ENCODE data around the gene GASK1A.

GASK1A gene

DNA sequence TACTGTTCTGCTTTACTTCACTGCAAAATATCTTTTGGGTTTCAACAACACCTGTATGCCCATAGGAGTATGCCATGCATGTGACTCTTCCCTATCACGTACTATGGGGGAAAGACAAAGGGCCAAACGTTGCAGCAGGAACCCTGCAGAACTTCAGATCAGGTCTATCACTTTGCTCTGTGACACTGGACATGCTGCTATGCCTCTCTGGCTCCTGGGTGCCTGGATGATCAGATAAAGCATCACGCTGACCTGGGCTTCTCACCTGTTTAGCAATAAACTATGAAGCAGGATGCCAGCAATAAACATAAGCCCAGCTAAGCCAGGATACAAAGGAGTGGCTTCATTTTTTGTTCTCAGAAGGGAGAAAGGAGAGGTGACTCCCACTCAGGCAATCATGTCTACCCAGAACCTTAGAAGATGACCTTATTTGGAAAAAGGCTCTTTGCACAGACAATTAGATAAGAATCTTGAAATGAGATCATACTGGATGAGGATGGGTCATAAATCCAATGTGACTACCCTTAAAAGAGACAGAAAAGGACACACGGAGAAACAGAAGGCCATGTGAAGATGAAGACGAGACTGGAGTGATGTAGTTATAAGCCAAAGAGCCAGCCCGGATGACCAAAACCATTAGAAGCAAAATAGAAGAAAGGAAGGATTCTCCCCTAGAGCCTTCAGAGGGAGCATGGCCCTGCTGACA is 107.5 kb downstream of the GASK1A start:
- no peak for DNase-seq (ENCODE audit: low read depth in 2 of 2)

DNA sequence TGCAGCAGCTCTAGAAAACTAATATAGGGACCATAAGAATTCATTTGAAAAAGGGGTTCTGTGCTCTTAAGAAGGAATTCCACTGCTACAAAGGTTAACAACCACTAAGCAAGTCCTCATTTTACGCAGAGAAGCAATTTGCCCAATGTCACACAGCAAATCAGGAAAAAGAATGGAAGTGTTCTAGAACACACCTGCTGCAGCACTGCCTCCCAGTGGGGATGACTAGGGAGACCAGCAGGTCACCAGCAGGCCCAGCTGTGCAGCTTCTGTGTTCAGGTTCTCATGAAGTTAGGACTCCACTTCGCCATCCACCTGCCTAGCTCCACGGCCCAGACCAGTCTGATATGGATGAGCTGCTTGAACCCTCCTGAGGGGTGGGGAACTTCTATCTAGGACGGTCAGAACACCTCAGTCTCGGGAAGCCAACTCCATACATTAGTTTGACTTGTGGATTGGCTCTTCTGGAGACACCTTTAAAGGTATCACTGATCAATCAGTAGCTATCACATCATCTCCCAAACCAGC is 108.2 kb downstream of the GASK1A start:
- no peak for DNase-seq (ENCODE audit: low read depth in 2 of 2)

DNA sequence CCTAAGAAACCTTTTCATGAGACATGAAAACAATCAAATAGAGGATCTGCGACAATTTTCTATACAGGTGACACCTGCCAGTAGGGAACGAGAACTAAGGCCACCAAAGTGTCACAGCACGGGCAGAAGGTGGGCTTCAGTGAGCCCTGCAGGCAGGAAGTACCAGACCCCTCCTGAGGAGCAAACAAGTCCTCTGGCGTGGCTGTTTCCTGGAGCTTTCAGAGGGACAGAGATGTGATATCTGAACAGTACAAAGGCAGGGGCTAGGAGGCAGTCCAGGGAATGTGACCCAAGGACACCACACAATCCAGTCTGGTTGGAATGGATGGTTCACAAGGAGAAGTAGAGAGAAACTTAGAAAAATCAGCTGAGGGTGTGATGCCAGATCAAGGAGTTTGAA is 110.0 kb downstream of the GASK1A start:
- no peak for DNase-seq (ENCODE audit: low read depth in 2 of 2)

DNA sequence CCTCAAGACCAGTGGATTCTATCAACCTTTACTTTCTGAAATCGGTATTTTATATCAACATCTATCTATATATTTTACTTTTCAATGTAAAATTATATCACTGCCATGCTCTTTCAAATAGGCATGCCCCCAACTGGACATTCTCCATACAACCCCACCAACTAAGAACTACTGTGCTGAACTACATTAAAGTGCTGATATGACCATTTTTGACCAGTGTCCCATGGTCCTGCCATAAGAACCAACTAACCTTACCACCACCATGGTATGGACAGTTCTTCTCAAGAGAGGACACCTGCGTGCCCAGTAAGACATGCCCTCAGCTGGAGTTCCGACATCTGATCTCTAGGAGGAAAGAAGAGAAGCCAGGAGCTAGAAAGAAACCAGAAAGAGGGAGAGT is 111.1 kb downstream of the GASK1A start:
- DNase-seq (ENCODE audit: low read depth in 2 of 2), result no peak

DNA sequence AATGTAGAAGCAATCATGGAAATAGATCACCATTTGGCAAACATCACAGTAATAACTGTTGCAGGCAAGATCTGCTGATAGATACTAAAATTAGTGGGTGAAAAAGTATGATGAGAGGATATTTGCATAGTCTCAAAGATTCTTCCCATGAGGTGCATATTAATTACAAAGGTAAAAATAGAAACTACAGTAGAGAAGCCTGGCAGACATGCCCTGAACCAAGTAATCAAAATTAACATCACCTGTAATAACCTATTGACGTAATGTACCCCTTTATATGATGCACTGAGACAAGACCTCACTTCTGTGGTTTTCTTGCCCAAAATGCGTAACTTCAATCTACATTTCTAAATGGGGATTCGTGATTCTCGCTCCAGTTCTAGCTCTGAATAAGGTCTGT is 112.4 kb downstream of the GASK1A start:
- no peak for DNase-seq (ENCODE audit: low read depth in 2 of 2)

DNA sequence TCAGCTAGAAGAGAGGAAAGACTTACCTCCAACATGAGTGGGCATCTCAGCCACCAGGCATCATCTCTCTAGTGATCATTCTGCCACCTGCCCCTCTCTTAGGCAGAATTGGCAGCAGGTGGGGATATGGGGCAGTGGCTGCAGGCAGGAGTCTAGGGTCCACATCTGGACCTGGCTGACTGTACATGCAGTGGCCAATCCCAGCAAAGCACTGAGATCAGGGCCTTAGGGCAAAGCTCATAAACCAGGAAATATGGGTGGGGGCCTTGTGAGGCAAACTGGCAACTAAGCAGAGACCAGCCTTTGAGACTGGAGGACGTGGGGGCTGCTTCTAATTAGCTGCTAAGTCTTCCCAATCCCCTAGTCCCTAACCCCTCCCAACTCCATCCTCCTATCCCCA is 113.9 kb downstream of the GASK1A start:
- DNase-seq (ENCODE audit: low read depth in 2 of 2), result no peak

DNA sequence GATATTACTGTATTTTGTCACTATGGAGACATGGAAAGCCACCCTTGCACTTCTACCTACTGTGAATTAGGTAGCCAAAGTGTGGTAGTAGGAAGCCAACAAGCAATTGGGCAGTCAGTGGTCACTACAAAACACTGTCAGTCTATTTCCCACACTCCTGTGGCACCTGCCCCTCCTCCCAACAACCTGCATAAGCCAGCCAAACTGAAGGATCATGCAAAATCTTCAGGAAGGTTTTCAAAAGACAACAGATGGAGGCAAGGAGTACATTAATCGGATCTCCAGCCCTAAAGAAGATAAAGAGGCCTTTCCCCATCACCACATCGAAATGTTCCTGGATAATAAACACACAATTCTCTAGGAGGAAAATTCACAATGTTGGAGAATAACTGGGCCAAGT is 114.9 kb downstream of the GASK1A start:
- DNase-seq (ENCODE audit: low read depth in 2 of 2), result no peak

GRCh38 chr3:43094381-43094780 is 115.3 kb downstream of the GASK1A start:
- DNase-seq (ENCODE audit: low read depth in 2 of 2), result no peak

DNA sequence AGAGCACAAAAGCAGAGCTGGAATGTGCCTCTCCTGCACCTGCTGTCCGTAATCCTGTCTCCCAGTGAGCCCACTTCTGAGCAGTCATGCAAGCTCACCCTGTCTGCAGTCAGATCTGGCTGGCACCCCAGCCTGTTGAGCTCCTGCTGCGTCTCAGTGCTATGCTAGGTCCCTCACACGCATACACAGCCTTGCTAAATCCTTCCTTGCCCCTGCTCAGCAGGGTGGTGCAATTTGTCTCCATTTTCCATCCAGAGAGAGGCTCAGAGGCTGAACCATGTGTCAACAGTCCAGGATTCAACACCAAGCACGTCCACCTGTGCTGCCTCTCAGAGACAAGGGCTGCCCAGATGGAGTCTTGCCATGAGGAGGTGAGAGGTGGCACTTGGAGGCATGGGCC is 115.7 kb downstream of the GASK1A start:
- no peak for DNase-seq (ENCODE audit: low read depth in 2 of 2)

GRCh38 chr3:43095370-43095769 is 116.3 kb downstream of the GASK1A start:
- DNase-seq (ENCODE audit: low read depth in 2 of 2), result no peak

GRCh38 chr3:43096761-43097160 is 117.7 kb downstream of the GASK1A start:
- DNase-seq (ENCODE audit: low read depth in 2 of 2), result no peak

GRCh38 chr3:43097400-43098080 is 118.4 kb downstream of the GASK1A start:
- DNase-seq (ENCODE audit: low read depth in 2 of 2), result no peak

DNA sequence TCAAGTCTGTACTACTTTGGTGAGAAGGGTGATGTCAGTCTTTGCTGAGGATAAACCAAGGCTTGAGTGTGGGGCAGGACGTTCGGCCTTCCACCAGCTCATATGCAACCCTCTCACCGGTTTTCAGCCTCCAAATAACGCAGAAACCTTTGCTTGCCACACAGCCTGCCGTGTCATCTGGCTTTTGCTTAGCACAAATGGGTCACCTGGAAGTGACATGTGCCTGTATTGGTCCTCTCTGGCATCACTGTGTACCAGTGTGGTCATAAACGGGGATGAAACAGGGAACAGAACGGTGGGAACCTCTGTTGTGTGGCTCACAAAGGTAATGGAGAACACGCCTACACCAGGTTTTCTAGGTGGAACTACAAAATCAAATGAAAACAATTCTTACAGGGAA is 119.7 kb downstream of the GASK1A start:
- DNase-seq (ENCODE audit: low read depth in 2 of 2), result no peak

- DNase-seq (ENCODE audit: low read depth in 2 of 2), result no peak
Observed at GRCh38 chr3:43102773-43103480, 123.8 kb downstream of the GASK1A start.

GRCh38 chr3:43104039-43104438 is 124.9 kb downstream of the GASK1A start:
- DNase-seq (ENCODE audit: low read depth in 2 of 2), result no peak

DNA sequence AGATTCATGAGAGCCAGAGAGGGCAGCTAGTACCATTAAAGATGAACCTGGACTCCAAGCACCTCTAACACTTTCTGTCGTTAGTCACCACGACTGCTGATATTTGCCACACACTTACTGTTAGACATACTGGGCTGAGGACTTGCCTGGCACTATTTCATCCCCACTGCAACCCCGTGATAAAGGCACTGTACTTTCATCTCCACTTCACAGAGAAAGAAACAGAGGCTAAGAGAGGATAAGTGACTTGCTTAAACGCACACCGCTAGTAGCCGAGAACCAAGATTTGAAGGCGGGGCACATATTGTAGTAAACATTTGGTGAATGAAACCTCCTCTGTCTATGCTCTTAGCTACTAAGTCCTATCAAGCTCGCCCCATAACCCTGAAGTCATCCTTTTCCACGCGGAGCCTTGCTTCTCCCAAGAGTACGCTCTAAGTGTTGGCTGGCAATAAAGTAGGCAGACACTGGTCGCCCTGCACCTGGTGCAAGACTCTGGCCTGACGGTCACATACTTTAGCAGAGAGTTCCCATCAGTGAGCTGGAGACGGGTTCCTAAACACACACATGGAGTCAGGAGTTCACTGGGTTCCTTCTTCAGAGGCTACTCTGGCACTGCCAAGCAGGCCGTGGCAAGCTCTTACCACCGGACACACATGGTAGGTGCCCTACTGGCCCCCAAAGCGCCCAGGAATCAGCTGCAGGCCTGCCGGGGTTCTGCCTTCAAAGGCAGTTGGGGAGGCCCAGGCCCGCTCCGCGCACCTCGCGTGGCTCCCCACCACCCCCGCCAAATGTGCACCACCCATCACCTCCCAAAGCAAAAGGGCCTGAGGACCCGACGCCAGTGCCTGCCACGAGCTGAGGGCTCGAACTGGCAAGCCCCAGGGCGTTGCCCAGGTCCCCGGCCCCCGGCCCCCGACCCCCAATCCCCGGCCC is 125.8 kb downstream of the GASK1A start:
- DNase-seq (ENCODE audit: low read depth in 2 of 2), result peak in 1 of 2 donors; percentile 21

GRCh38 chr3:43105596-43106292 is 126.6 kb downstream of the GASK1A start, which contains the start of gene POMGNT2:
POMGNT2 (minus strand) TSS chr3:43106079; CDS start chr3:43081431, 24,648 bp downstream.
- peak; percentile 82 to 84 for DNase-seq (ENCODE audit: low read depth in 2 of 2)

DNA sequence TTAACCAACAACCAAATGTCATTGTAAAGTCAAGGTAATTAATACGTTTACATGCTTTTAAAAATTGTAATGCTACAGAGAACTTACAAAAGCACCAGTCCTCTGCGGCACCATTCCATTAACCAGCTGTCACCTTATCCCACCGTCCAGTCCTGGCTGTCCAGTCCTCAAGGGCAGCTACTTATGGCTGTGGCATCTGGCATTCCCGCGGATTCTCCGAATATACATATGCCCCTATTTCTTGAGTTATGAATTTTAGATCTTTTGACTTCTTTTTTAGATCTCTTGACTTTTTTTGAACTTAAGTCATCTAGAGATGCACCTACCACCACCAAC is 127.2 kb downstream of the GASK1A start:
- no peak for DNase-seq (ENCODE audit: low read depth in 2 of 2)
